ENCODE data around the gene CDCA3. TPM values are rescaled to one million over a fixed set of nuclear protein-coding genes. Genes with fewer than 3 reads are reported as not detected.

Gene CDCA3
- total and polyA plus RNA-seq, 2 of the 13 experiments (the other 11 are each of a cell fraction or from before 2014, with no cell fraction given): 32.7 to 56.5 TPM

- TF ChIP-seq ZNF318 (CRISPR knock-in tag; IDR thresholded peaks at IDR 0.05) (no peak), ZNF253 (CRISPR knock-in tag; IDR thresholded peaks at IDR 0.05; ENCODE audit: borderline replicate concordance) (no peak; the same call in 1 of the 2 replicates), ZNF484 (CRISPR knock-in tag; IDR thresholded peaks at IDR 0.05; ENCODE audit: borderline replicate concordance, low read depth) (no peak), HOXA5 (CRISPR knock-in tag; IDR thresholded peaks at IDR 0.05) (0 out of 2 replicates have a peak, but pooled peaks have one; percentile 20), HOXA3 (CRISPR knock-in tag; IDR thresholded peaks at IDR 0.05) (no peak), KIAA2018 (CRISPR knock-in tag; IDR thresholded peaks at IDR 0.05; ENCODE audit: borderline replicate concordance) (no peak), ARNTL (CRISPR knock-in tag; IDR thresholded peaks at IDR 0.05) (no peak; the same call in 1 of the 2 replicates), KLF12 (CRISPR knock-in tag; IDR thresholded peaks at IDR 0.05; ENCODE audit: borderline replicate concordance) (0 out of 2 replicates have a peak, but pooled peaks have one; percentile 21), CENPT (CRISPR knock-in tag; IDR thresholded peaks at IDR 0.05; ENCODE audit: low read depth) (0 out of 2 replicates have a peak, but pooled peaks have one; percentile 14), ATRX (CRISPR knock-in tag; IDR thresholded peaks at IDR 0.05; ENCODE audit: borderline replicate concordance) (no peak), CREM (IDR thresholded peaks at IDR 0.05) (peak; percentile 79), CREM (CRISPR knock-in tag; IDR thresholded peaks at IDR 0.05) (no peak)
Measured at GRCh38 chr12:6851153-6851920, at the start of gene CDCA3 (continued).

All from HepG2 (cell line).